Right lobe of liver (tissue), 4 donors: ENCODE data around the gene CAB39L.

Source experiments
- CTCF ChIP-seq, 4 donors: fragments of 200-600 bp in 3 of 4; fragments of 450-650 bp in 1 of 4; IDR thresholded peaks; one replicate each; pipeline versions ENCODE4 v1.5.1 to v1.8.0; 2016 to 2022; ENCODE audit warnings: antibody characterized with exemption in 4 of 4, mild to moderate bottlenecking in 2 of 4
- POLR2A ChIP-seq: fragments of 450-650 bp; IDR thresholded peaks from one replicate; pipeline ENCODE4 v1.6.1; 2017; ENCODE audit warnings: antibody characterized with exemption, mild to moderate bottlenecking
- donor health status: DM: no; HTN: no; CAD: no.
- donor health status: DM: no; HTN: no; CAD: no.
- donor health status: DM: no; HTN: yes; CAD: no.

- no peak for TF ChIP-seq CTCF (IDR thresholded peaks at IDR 0.05)
- no peak for TF ChIP-seq POLR2A
These were observed 67.7 kb downstream of the CAB39L start for GRCh38 chr13:49376121-49376520.
